K562 (cell line): Measurements from ENCODE around the gene USP27X. TPM values are rescaled to one million over a fixed set of nuclear protein-coding genes. Genes with fewer than 3 reads are reported as not detected.
A peak's percentile ranks its signal among the peaks of the same experiment; 100 is the strongest.

Experiments used
- BACH1 ChIP-seq: fragments of 200-800 bp; sonication (Bioruptor generic); IDR thresholded peaks from 2 replicates; pipeline ENCODE4 v1.6.1; 2016; ENCODE audit warnings: missing genetic modification characterization, missing compliant biosample characterization
- CEBPG ChIP-seq, 3 experiments: fragments of 200-800 bp in 1 of 3; sonication (Bioruptor generic) in 1 of 3; sonication (generic) in 1 of 3; formaldehyde crosslinking in 1 of 3; IDR thresholded peaks in 2 of 3; conservative IDR thresholded peaks in 1 of 3; 2 replicates each; pipeline versions ENCODE4 v1.6.1 to v1.8.0; 2016 to 2022; ENCODE audit warnings: missing compliant biosample characterization in 2 of 3, missing genetic modification characterization in 2 of 3, mild to moderate bottlenecking in 1 of 3, missing genetic modification reagents in 1 of 3
- ETS2 ChIP-seq: IDR thresholded peaks from 2 replicates; pipeline ENCODE4 v1.6.1; 2016; ENCODE audit warnings: borderline replicate concordance, missing genetic modification characterization, mild to moderate bottlenecking, moderate library complexity, missing compliant biosample characterization; ENCODE audit not compliant: poor library complexity, severe bottlenecking
- KDM1A ChIP-seq, 2 experiments: fragments of 450-650 bp; IDR thresholded peaks; 2 replicates each; pipeline ENCODE4 v1.6.1; 2016; ENCODE audit warnings: mild to moderate bottlenecking in 2 of 2
- MAFG ChIP-seq: fragments of 450-650 bp; conservative IDR thresholded peaks from 2 replicates; pipeline ENCODE4 v1.6.1; 2016; ENCODE audit warnings: missing genetic modification characterization, missing compliant biosample characterization
- SIN3A ChIP-seq, 2 experiments: fragments of 150-350 bp in 1 of 2; IDR thresholded peaks; 2 replicates each; pipeline ENCODE4 v1.6.1; 2011 to 2016; ENCODE audit warnings: borderline replicate concordance in 2 of 2, low read depth in 2 of 2, low read length in 2 of 2, mild to moderate bottlenecking in 2 of 2, moderate library complexity in 2 of 2; ENCODE audit not compliant: control insufficient read depth in 1 of 2
- TRIM24 ChIP-seq, 2 experiments: fragments of 450-650 bp; IDR thresholded peaks; 2 replicates each; pipeline ENCODE4 v1.6.1; 2016
- ZKSCAN1 ChIP-seq: fragments of 150-350 bp; IDR thresholded peaks from 2 replicates; pipeline ENCODE4 v1.6.1; 2016; ENCODE audit warnings: low read depth, low read length
- ZNF408 ChIP-seq: fragments of 250-450 bp; sonication (Bioruptor Pico); IDR thresholded peaks from 2 replicates; pipeline ENCODE4 v1.4.0; 2020; ENCODE audit warnings: low read depth, mild to moderate bottlenecking, moderate library complexity
- ZNF511 ChIP-seq: sonication (generic); formaldehyde crosslinking; IDR thresholded peaks from 2 replicates; pipeline ENCODE4 v1.8.0; 2022; ENCODE audit warnings: mild to moderate bottlenecking, missing genetic modification reagents
- polyA plus RNA-seq, 8 experiments: library from polyadenylated mRNA; depleted of rRNA in 4 of 8; stranded (reverse) in 5 of 8; unstranded in 3 of 8; fragments of >200 nt; fragmentation: Nextera tagmentation in 2 of 8; fragmentation: Illumina TruSeq in 1 of 8; extraction: Ambion mirVana in 2 of 8; extraction: Trizol in 1 of 8; gene quantifications; 2 replicates each; pipeline versions ENCODE4 v1.2.1 to v1.2.3, GENCODE V29; 2011 to 2014; ENCODE audit warnings: inconsistent platforms in 1 of 8, missing spikeins in 1 of 8
- total RNA-seq, 7 experiments: library from RNA; depleted of rRNA in 6 of 7; stranded (reverse); fragments of >200 nt in 6 of 7; fragmentation: Illumina TruSeq in 2 of 7; extraction: Trizol in 2 of 7; gene quantifications; 2 replicates each; pipeline versions ENCODE4 v1.2.1 to v1.2.3, GENCODE V29; 2011 to 2021; ENCODE audit warnings: low replicate concordance in 1 of 7
- TF ChIP-seq, protein P1 (sequence below): fragments of 450-650 bp; formaldehyde crosslinking; IDR thresholded peaks from 2 replicates; pipeline ENCODE4 v1.4.0; 2020; ENCODE audit warnings: mild to moderate bottlenecking

The USP27X gene
- total and polyA plus RNA-seq, 9 of the 15 experiments (the other 6 are each of a cell fraction or from before 2014, with no cell fraction given): 0.15 to 4.7 (median 1.6) TPM

- TF ChIP-seq SIN3A (IDR thresholded peaks at IDR 0.05; ENCODE audit: borderline replicate concordance in 2 of 2, control insufficient read depth in 1 of 2, low read depth in 2 of 2, low read length in 2 of 2): no peak
- TF ChIP-seq ETS2 (tag): no peak
- TF ChIP-seq KDM1A (IDR thresholded peaks at IDR 0.05): no peak
- TF ChIP-seq, protein P1, sequence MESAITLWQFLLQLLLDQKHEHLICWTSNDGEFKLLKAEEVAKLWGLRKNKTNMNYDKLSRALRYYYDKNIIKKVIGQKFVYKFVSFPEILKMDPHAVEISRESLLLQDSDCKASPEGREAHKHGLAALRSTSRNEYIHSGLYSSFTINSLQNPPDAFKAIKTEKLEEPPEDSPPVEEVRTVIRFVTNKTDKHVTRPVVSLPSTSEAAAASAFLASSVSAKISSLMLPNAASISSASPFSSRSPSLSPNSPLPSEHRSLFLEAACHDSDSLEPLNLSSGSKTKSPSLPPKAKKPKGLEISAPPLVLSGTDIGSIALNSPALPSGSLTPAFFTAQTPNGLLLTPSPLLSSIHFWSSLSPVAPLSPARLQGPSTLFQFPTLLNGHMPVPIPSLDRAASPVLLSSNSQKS (CRISPR knock-in tag): no peak
- peak; percentile 69 to 75 for TF ChIP-seq TRIM24 (IDR thresholded peaks at IDR 0.05)
- no peak for TF ChIP-seq ZNF511 (CRISPR knock-in tag)
- TF ChIP-seq ZNF408 (CRISPR knock-in tag): no peak
- TF ChIP-seq CEBPG (CRISPR knock-in tag; IDR thresholded peaks at IDR 0.05): no peak
- TF ChIP-seq CEBPG (tag; conservative IDR thresholded peaks at IDR 0.05 in 1 of 2, IDR thresholded peaks at IDR 0.05 in 1 of 2): peak; percentile 75 to 84
- TF ChIP-seq ZKSCAN1: no peak
- TF ChIP-seq BACH1 (tag): 0 out of 2 replicates have a peak, but pooled peaks have one; percentile 20
- peak; percentile 62 for TF ChIP-seq MAFG (tag)
These were observed 29.3 kb upstream of the USP27X start (continued) for GRCh38 chrX:49850028-49850427.
